GM13976 (cell line): ENCODE results near the gene EEF1E1.

Experiments used
- DNase-seq: peaks from one replicate; pipeline ENCODE4 v3.0.0; 2012; ENCODE audit warnings: low spot score
- in situ Hi-C: fragments of 300-500 bp; cut with MboI; formaldehyde crosslinking; loops from one replicate; pipeline ENCODE4 v1.12.0; 2022; ENCODE audit warnings: low sequenced_read_pairs, mixed read lengths, inconsistent platforms; ENCODE audit not compliant: unreplicated experiment
- TF ChIP-seq, protein P1 (sequence below): IDR thresholded peaks from 2 replicates; pipeline ENCODE4 v1.5.1; 2012; ENCODE audit warnings: borderline replicate concordance, mild to moderate bottlenecking; ENCODE audit not compliant: insufficient read depth; ENCODE audit errors: extremely low read depth, missing control alignments, control extremely low read depth

The EEF1E1 gene

DNA sequence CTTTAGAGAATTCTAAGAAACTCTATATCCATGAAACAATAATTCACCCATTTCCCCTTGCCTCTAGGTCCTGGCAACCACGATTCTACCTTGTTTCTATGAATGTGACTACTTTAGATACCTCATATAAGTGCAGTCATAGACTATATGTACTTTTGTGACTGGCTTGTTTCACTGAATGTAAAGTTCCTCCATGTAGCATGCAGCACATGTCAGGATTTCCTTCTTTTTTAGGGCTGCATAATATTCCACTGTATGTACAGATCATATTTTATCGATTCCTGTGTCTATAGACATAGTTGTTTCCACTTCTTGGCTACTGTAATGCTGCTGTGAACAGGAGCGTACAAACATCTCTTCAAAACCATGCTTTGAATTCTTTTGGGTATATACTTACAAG lies 11.7 kb downstream of the EEF1E1 start:
- TF ChIP-seq, protein P1, sequence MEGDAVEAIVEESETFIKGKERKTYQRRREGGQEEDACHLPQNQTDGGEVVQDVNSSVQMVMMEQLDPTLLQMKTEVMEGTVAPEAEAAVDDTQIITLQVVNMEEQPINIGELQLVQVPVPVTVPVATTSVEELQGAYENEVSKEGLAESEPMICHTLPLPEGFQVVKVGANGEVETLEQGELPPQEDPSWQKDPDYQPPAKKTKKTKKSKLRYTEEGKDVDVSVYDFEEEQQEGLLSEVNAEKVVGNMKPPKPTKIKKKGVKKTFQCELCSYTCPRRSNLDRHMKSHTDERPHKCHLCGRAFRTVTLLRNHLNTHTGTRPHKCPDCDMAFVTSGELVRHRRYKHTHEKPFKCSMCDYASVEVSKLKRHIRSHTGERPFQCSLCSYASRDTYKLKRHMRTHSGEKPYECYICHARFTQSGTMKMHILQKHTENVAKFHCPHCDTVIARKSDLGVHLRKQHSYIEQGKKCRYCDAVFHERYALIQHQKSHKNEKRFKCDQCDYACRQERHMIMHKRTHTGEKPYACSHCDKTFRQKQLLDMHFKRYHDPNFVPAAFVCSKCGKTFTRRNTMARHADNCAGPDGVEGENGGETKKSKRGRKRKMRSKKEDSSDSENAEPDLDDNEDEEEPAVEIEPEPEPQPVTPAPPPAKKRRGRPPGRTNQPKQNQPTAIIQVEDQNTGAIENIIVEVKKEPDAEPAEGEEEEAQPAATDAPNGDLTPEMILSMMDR: no peak
- in situ Hi-C loops: no loop called here
- no peak for DNase-seq

DNA sequence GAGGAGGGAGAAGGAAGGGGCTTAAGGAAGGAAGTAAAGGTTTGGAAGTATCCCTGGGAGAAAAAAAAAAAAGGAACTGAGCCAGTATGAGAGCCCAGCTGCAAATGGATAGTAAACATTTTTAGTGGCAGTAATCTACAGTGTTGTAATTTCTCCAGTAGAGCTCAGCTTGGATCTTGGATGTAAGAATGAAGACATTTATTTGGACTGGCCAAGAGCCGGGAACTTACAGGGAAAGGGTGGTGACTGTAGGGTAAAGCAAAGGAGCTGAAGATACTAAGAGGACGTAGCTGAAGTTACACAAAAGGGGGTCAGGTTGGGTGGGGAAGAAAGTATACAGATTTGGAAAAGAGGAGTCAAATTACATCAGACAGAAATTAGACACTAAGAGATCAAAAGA lies 13.5 kb downstream of the EEF1E1 start:
- no peak for DNase-seq
- TF ChIP-seq, protein P1: no peak
- in situ Hi-C loops: no loop called here

DNA sequence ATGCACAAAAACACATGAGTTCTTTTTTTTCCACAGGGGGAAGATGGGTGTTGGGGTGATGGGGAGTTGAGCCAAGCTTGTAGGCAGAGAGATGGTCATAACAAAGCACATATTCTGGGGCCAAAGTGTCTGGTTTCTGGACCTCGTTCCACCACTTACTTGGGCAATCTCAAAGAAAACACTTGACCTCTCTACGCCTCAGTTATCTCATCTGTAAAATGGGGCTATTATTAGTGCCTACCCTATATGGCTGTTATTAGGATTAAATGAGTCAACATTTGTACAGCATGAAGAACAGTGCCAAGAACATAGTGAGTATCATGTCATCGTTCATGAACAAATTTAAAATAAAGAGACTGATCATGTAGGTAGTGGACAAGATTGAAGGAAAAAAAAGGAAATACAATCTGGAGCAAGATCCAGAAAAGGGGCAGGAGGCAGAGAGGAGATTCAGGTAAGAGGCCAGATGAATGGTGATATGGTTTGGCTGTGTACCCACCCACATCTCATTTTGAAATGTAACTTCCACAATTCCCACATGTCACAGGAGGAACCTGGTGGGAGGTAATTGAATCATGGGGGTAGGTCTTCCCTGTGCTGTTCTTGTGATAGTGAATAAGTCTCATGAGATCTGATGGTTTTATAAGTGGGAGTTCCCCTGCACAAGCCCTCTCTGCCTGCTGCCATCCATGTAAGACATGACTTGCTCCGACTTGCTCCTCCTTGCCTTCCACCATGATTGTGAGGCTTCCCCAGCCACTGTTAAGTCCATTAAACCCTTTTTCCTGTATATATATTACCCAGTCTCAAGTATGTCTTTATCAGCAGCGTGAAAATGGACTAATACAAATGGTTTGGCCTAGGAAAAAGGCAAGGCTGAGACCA lies 14.2 kb downstream of the EEF1E1 start:
- DNase-seq: no peak
- TF ChIP-seq, protein P1: no peak
- in situ Hi-C loops: no loop called here

DNA sequence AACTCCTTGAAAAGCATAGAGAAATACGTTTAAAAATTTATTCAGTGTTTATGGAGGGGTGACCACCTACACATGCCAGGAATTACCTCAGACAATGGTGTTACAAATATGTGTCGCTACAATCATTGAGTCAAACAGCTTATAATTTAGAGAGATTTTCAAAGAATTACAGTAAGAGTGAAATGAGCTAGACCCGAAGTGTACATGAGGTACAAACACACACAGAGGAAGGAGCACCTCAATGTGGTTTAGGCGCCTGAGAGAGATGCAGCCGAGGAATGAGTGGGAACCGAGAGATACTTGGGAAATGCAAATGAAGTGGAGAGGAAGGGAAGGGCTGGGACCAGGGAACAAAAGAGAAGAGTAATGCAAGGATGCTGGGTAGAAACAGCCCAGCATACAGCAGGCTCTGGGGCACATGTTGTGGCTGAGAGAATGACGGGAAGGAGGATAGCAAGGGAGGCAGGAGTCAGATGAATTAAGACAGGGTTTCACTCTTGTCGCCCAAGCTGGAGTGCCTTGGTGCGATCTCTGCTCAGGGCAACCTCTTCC lies 15.5 kb downstream of the EEF1E1 start:
- TF ChIP-seq, protein P1: no peak
- DNase-seq: no peak
- in situ Hi-C loops: no loop called here

DNA sequence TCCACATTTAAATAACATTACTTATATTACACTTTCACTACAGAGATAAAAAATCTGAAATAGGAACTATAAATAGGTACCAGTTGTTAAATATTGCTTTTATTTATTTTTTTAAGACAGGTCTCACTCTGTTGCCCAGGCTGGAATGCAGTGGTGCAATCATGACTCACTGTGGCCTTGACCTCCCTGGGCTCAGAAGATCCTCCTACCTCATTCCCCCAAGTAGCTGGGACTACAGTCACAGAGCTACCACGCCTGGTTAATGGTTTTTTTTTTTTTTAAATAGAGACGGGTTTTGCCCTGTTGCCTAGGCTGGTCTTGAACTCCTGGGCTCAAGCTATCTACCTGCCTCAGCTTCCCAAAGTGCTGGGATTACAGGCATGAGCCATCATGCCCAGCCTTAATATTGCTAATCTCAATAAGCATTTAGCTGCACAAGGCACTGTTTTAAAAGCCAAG lies 17.3 kb downstream of the EEF1E1 start:
- TF ChIP-seq, protein P1: no peak
- in situ Hi-C loops: no loop called here
- no peak for DNase-seq

DNA sequence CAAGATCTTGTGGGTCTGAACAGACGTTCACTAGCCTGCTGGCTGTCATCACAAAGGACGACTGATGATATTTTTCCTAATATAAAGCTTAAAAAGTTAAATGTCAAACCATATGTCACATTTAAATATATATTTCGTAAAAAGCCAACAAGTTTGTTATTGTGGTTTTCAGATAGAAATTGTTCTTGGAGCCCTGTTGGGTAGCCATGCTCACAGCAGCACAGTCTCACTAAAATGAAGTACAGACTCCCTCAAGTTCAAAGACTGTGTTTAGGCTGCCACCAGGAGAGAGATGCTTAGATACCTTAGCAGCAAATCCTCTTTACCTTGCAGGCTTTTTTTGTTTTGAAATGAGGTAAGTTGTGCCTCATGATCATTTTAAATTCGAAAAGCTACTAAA lies 17.8 kb downstream of the EEF1E1 start:
- no peak for DNase-seq
- TF ChIP-seq, protein P1: no peak
- in situ Hi-C loops: no loop called here
